GM23338 (cell line): Measurements from ENCODE around the gene NECTIN1. TPM values are rescaled to one million over a fixed set of nuclear protein-coding genes. Genes with fewer than 3 reads are reported as not detected.

Source experiments
- ATAC-seq: fragments of 200-7000 bp; cut with Tn5 transposase; 3 replicates; pipeline ENCODE4 v1.9.1; 2020
- DNase-seq: peaks from one replicate; pipeline ENCODE4 v3.0.0-alpha.2; 2015; ENCODE audit warnings: low spot score
- H2AFZ ChIP-seq: fragments of 200-600 bp; sonication (generic); 2 replicates; pipeline ENCODE4 v1.8.0; 2016; ENCODE audit warnings: antibody characterized with exemption, mild to moderate bottlenecking, moderate library complexity
- H3F3A ChIP-seq: fragments of 200-600 bp; sonication (generic); replicated peaks from 2 replicates; pipeline ENCODE4 v1.8.0; 2017; ENCODE audit warnings: antibody characterized with exemption, mixed run types, low read depth
- H3K27ac ChIP-seq: fragments of 200-600 bp; sonication (generic); 2 replicates; pipeline ENCODE4 v1.6.1; 2016; ENCODE audit warnings: low read depth
- H3K27me3 ChIP-seq: fragments of 200-600 bp; sonication (generic); 2 replicates; pipeline ENCODE4 v1.8.0; 2016; ENCODE audit warnings: mild to moderate bottlenecking, mixed run types, moderate library complexity; ENCODE audit not compliant: insufficient read depth
- H3K36me3 ChIP-seq: fragments of 200-600 bp; sonication (generic); 2 replicates; pipeline ENCODE4 v1.8.0; 2016; ENCODE audit warnings: mild to moderate bottlenecking; ENCODE audit not compliant: insufficient read depth
- H3K4me1 ChIP-seq: fragments of 200-600 bp; sonication (generic); 2 replicates; pipeline ENCODE4 v1.8.0; 2016; ENCODE audit warnings: mild to moderate bottlenecking, moderate library complexity; ENCODE audit not compliant: insufficient read depth
- H3K4me2 ChIP-seq: fragments of 200-600 bp; sonication (generic); 2 replicates; pipeline ENCODE4 v1.7.1; 2017; ENCODE audit warnings: mixed run types
- H3K4me3 ChIP-seq: fragments of 200-600 bp; sonication (generic); 2 replicates; pipeline ENCODE4 v1.6.1; 2016; ENCODE audit warnings: mixed run types
- H3K79me2 ChIP-seq: fragments of 200-600 bp; sonication (generic); replicated peaks from 2 replicates; pipeline ENCODE4 v1.8.0; 2017; ENCODE audit warnings: mild to moderate bottlenecking; ENCODE audit not compliant: insufficient read depth
- H3K9me2 ChIP-seq: fragments of 200-600 bp; sonication (generic); 2 replicates; pipeline ENCODE4 v1.8.0; 2017; ENCODE audit not compliant: insufficient read depth
- H4K20me1 ChIP-seq: fragments of 200-600 bp; sonication (generic); replicated peaks from 2 replicates; pipeline ENCODE4 v1.8.0; 2017; ENCODE audit warnings: mild to moderate bottlenecking; ENCODE audit not compliant: insufficient read depth
- H3K27ac Mint-ChIP-seq: 2 replicates; pipeline ENCODE4 v1.8.0; 2020; ENCODE audit warnings: inconsistent platforms, mild to moderate bottlenecking, moderate library complexity, mixed read lengths
- H3K27me3 Mint-ChIP-seq: 3 replicates; pipeline ENCODE4 v1.8.0; 2022; ENCODE audit warnings: low read depth, mild to moderate bottlenecking, moderate library complexity, mixed read lengths, inconsistent platforms; ENCODE audit not compliant: insufficient read depth, poor library complexity
- H3K36me3 Mint-ChIP-seq: 3 replicates; pipeline ENCODE4 v1.8.0; 2021; ENCODE audit warnings: low read depth, mild to moderate bottlenecking, inconsistent platforms, moderate library complexity, mixed read lengths
- H3K4me1 Mint-ChIP-seq: 3 replicates; pipeline ENCODE4 v1.8.0; 2020; ENCODE audit warnings: mild to moderate bottlenecking, inconsistent platforms, mixed read lengths
- H3K4me3 Mint-ChIP-seq: 3 replicates; pipeline ENCODE4 v1.8.0; 2021; ENCODE audit warnings: moderate library complexity, mild to moderate bottlenecking, inconsistent platforms, mixed read lengths
- H3K9me3 Mint-ChIP-seq: 3 replicates; pipeline ENCODE4 v1.8.0; 2020; ENCODE audit warnings: moderate library complexity, mild to moderate bottlenecking, inconsistent platforms, mixed read lengths
- EZH2 ChIP-seq: fragments of 200-600 bp; sonication (generic); IDR thresholded peaks from one replicate; pipeline ENCODE4 v1.8.0; 2017; ENCODE audit warnings: antibody characterized with exemption, mild to moderate bottlenecking, low read depth; ENCODE audit not compliant: unreplicated experiment
- JUNB ChIP-seq: IDR thresholded peaks from one replicate; pipeline ENCODE4 v1.6.1; 2016; ENCODE audit warnings: antibody characterized with exemption; ENCODE audit not compliant: unreplicated experiment
- NANOG ChIP-seq: IDR thresholded peaks from 2 replicates; pipeline ENCODE4 v1.6.1; 2016; ENCODE audit warnings: antibody characterized with exemption, borderline replicate concordance
- STAT1 ChIP-seq: IDR thresholded peaks from one replicate; pipeline ENCODE4 v1.6.1; 2016; ENCODE audit warnings: antibody characterized with exemption; ENCODE audit not compliant: unreplicated experiment
- ZNF114 ChIP-seq: fragments of 250-450 bp; sonication (Bioruptor Pico); IDR thresholded peaks from 2 replicates; pipeline ENCODE4 v1.5.0; 2020; ENCODE audit warnings: mild to moderate bottlenecking, moderate library complexity
- ZNF331 ChIP-seq: fragments of 250-450 bp; sonication (Bioruptor Pico); IDR thresholded peaks from 2 replicates; pipeline ENCODE4 v1.5.0; 2020; ENCODE audit warnings: low read depth, mild to moderate bottlenecking, moderate library complexity
- polyA plus RNA-seq: library from polyadenylated mRNA; unstranded; fragments of >200 nt; fragmentation: Nextera tagmentation; extraction: Ambion mirVana; gene quantifications from 2 replicates; pipeline ENCODE4 v1.2.1, GENCODE V29; 2016
- total RNA-seq: library from RNA; depleted of rRNA; stranded (reverse); fragments of >200 nt; shearing (Covaris generic); gene quantifications from 2 replicates; pipeline ENCODE4 v1.2.3, GENCODE V29; 2014
- TF ChIP-seq, protein P1 (sequence below): IDR thresholded peaks from one replicate; pipeline ENCODE4 v1.6.1; 2018; ENCODE audit warnings: antibody characterized with exemption; ENCODE audit not compliant: unreplicated experiment
- TF ChIP-seq, protein P2 (sequence below), 2 experiments: fragments of 200-600 bp in 1 of 2; sonication (generic) in 1 of 2; conservative IDR thresholded peaks; 2 replicates each; pipeline versions ENCODE4 v1.5.1 to v1.6.1; 2016 to 2017; ENCODE audit warnings: antibody characterized with exemption in 2 of 2, low read depth in 2 of 2, mild to moderate bottlenecking in 2 of 2, moderate library complexity in 1 of 2

The NECTIN1 gene
- total and polyA plus RNA-seq, 2 experiments from 2014 or later, result 18.7 to 56.3 TPM

DNA sequence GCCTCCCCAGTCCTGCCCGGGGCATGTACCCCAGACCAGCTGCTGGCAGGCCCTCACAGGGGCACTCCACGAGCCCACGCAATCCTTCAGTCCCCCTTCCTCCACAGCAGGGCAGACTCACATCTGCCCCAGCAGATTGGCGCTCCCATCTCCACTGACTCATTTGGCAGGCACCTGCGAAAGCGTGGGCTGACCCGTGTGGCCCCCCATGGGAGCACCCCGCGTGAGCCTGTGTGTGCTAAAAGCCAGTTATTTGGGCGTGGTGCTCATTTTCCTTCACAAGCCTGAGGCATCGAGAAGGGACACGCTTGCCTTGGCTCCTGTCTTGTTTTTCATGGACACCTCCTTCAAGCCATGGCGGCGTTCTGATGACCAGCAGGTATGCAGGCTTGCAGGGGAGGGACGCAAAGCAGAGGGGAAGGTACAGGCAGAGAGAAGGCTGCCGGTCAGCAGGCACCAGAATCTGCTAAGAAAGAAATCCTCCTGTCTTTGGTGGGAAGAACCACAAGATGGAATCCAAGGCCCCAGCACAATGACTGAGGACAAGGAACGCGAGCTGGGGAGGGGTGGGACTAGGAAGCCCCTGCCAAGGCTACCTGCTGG, 8.6 kb downstream of the NECTIN1 start (continued):
- TF ChIP-seq, protein P1, sequence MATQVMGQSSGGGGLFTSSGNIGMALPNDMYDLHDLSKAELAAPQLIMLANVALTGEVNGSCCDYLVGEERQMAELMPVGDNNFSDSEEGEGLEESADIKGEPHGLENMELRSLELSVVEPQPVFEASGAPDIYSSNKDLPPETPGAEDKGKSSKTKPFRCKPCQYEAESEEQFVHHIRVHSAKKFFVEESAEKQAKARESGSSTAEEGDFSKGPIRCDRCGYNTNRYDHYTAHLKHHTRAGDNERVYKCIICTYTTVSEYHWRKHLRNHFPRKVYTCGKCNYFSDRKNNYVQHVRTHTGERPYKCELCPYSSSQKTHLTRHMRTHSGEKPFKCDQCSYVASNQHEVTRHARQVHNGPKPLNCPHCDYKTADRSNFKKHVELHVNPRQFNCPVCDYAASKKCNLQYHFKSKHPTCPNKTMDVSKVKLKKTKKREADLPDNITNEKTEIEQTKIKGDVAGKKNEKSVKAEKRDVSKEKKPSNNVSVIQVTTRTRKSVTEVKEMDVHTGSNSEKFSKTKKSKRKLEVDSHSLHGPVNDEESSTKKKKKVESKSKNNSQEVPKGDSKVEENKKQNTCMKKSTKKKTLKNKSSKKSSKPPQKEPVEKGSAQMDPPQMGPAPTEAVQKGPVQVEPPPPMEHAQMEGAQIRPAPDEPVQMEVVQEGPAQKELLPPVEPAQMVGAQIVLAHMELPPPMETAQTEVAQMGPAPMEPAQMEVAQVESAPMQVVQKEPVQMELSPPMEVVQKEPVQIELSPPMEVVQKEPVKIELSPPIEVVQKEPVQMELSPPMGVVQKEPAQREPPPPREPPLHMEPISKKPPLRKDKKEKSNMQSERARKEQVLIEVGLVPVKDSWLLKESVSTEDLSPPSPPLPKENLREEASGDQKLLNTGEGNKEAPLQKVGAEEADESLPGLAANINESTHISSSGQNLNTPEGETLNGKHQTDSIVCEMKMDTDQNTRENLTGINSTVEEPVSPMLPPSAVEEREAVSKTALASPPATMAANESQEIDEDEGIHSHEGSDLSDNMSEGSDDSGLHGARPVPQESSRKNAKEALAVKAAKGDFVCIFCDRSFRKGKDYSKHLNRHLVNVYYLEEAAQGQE, result no peak
- TF ChIP-seq EZH2, result no peak

DNA sequence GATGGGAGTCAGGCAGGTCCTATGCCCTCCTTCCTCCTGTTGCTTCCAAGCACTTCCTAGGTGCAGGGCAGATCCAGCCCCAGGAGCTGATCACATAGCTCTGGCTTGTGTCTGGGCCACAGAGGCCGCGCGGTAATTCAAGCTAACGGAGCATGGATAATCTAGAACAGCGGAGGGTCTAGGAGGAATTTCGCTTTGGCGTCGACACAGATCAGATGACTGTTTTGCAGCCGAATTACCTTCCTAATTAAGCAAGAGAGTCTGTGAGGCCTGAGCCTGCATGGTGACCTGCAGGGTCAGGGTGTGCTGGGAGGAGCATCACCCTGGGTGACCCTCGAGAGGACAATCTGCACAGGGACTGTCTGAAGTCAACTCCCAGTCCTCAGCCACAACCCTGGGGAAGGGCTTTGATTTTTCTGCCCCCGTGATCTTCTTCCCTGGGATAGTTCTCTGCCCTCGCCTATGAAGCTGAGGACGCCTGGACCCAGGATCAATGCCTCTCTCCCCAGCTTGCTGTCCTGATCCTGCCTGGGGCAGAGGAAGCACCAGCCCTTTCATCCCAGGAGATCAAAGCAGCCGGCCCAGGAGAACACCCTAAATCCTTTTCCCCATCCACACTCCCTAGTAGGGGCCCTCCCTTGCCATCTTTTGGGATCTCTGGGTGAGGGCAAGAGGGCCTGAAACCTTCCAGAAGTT, 11.0 kb downstream of the NECTIN1 start:
- Histone ChIP-seq H2AFZ (no peak overlapping the region), H3K36me3 (no peaks in the 10 kb centered on the region), H4K20me1 (peaks cover 84% of the 10 kb centered on the region), H3K27ac (no peak overlapping the region), H3K4me2 (peak overlapping the region; percentile 48; the same call in 1 of the 2 replicates), H3K27me3 (no peaks in the 10 kb centered on the region), H3K79me2 (peaks cover 97% of the 10 kb centered on the region), H3F3A (no peaks in the 10 kb centered on the region), H3K9me2 (no peaks in the 10 kb centered on the region), H3K4me1 (peaks cover 48% of the 10 kb centered on the region), H3K4me3 (no peak overlapping the region)
- no peak for DNase-seq
- Mint-ChIP-seq H3K9me3 (no peaks in the 10 kb centered on the region), H3K4me1 (peaks cover 90% of the 10 kb centered on the region), H3K36me3 (peaks cover 15% of the 10 kb centered on the region; the same call in 2 of the 3 replicates), H3K27ac (no peak overlapping the region), H3K4me3 (no peak overlapping the region), H3K27me3 (peaks cover 13% of the 10 kb centered on the region)
- ATAC-seq, result no peak
- no peak for TF ChIP-seq ZNF331 (CRISPR knock-in tag)
- TF ChIP-seq ZNF114, result no peak
- TF ChIP-seq, protein P2, sequence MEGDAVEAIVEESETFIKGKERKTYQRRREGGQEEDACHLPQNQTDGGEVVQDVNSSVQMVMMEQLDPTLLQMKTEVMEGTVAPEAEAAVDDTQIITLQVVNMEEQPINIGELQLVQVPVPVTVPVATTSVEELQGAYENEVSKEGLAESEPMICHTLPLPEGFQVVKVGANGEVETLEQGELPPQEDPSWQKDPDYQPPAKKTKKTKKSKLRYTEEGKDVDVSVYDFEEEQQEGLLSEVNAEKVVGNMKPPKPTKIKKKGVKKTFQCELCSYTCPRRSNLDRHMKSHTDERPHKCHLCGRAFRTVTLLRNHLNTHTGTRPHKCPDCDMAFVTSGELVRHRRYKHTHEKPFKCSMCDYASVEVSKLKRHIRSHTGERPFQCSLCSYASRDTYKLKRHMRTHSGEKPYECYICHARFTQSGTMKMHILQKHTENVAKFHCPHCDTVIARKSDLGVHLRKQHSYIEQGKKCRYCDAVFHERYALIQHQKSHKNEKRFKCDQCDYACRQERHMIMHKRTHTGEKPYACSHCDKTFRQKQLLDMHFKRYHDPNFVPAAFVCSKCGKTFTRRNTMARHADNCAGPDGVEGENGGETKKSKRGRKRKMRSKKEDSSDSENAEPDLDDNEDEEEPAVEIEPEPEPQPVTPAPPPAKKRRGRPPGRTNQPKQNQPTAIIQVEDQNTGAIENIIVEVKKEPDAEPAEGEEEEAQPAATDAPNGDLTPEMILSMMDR (conservative IDR thresholded peaks at IDR 0.05; ENCODE audit: low read depth in 2 of 2), result no peak
- TF ChIP-seq EZH2, result no peak
- TF ChIP-seq STAT1, result no peak
- TF ChIP-seq, protein P1, result no peak
- TF ChIP-seq NANOG, result no peak
- no peak for TF ChIP-seq JUNB
